ACHN (cell line): ENCODE measurements around the gene EYS.
"Not testable (repeated sequence)": the region's sequence is repeated elsewhere in the genome, so short reads cannot be mapped to it uniquely, and the experiment has no call there.

Experiments
- DNase-seq: peaks from one replicate; pipeline ENCODE4 v3.0.0-alpha.2; 2015
- in situ Hi-C: cut with HindIII; loops from 2 replicates; pipeline ENCODE4 v1.10.0; 2017; ENCODE audit warnings: low sequenced_read_pairs, low pct_ligation_motif_present, low pct_unique_long_range_greater_than_20kb

EYS gene

DNA sequence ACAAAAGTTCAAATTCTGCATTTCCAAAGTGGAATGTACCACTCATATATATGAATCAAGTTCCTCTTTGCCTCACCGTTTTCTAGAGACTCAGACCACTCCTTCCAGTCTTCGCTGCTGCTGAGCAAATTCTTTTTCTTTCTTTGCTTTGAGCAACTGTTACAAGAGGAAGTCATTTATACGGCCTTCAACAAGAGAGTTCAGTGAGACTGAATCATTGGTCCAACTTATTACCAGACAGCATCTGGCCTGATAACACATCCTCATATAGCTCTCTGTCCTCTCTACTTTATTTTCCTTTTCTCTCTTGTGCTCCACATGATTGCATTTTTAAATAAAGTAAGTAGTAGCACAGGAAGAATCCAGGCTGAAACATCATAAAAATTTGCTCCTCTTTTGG lies 1418.7 kb downstream of the EYS start:
- DNase-seq: no peak
- in situ Hi-C loops: no loop called here

DNA sequence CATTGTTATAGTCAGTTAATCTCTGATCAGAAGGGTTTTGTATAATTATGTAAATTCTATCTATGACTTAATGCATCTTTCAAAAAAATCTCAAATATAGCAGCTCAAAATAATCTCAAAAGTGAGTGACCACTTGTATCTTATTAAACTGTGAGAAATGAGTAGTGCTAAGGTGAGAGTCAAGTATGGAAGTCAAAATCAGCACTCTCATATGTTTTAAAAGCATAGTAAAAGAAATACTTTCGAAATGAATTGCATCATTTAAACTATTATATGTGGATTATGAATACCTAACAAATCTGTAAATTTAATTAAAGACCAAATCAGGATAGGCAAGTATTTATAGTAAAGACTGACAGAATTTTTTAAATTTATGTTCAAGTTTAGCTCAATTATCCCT lies 1425.9 kb downstream of the EYS start:
- DNase-seq: no peak
- in situ Hi-C loops: no loop called here

DNA sequence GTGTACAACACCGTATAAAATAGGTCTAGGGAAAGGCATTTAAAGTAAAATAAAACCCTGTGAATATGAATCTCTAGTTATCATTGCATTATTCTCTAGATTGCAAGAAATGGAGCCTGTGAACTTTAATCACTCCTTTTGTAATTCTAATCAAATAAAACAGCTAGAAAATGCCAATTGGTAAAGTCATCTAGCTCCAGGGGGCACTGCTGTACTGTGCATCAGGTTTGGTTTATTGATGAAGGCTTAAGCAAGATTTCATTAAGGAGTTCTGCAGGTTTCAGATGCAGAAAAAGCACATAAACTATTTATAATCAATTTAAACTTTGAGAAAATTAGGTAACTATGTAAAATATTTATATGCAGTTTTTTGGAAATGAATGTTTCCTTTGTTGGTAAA lies 1426.5 kb downstream of the EYS start:
- in situ Hi-C loops: no loop called here
- peak; percentile 35 for DNase-seq

DNA sequence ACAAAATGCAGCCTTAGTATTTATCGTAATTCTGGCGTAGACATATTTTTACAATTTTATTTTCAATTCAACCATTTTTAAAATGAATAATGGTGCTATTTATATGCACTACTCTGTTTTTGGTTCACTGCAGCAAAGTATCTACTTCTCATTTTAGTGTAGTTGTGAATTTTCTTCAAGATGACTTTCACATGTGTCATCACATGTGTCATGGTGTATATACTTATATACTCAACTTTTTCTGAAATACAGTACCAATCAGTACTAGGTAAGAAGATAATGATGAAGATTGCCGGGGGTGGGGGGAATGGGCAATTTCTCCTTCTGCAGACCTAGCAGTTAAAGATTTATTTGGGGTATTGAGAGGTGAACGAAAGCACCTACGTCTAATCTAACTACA lies 1436.9 kb downstream of the EYS start:
- DNase-seq: no peak
- in situ Hi-C loops: no loop called here

DNA sequence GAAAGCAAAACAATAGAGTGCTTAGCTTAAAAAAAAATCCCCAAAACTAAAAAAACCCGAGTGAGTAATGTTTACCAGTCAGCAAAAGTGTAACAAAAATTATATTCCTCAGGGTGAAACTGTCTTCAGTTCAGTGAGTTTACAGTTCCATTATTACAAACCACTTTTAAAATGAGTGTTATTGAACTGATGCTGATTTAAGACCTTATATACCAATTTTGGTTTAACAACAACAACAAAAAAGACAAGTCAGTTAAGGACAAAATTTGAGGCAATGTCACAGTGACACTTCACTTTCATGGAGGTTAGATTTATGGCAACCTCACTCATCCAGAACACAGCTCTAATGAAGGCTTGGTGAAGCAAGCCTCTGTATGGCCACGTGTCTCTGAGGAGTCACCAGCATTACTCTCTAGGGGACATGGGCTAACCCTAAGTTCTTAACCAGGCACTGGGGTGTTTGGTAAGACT lies 1440.6 kb downstream of the EYS start:
- in situ Hi-C loops: no loop called here
- no peak for DNase-seq

DNA sequence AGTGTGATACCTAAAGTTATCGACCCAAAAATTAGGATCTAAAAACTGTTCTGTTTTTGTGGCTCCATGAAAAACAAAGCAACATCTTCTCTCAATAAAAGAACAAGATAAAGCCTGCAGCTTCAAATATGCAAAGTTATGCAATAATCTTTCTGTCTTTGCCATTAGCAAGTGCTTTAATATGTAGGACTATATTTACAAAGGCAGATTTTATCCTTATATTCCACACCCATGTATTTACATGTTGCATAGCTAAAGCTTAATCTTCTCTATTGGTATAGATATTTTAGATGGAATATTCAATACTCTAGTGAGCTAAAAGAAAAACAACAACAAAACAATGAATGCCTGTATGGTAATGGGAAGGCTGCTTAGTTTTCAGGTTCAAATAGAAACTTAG lies 1443.2 kb downstream of the EYS start:
- in situ Hi-C loops: no loop called here
- no peak for DNase-seq

DNA sequence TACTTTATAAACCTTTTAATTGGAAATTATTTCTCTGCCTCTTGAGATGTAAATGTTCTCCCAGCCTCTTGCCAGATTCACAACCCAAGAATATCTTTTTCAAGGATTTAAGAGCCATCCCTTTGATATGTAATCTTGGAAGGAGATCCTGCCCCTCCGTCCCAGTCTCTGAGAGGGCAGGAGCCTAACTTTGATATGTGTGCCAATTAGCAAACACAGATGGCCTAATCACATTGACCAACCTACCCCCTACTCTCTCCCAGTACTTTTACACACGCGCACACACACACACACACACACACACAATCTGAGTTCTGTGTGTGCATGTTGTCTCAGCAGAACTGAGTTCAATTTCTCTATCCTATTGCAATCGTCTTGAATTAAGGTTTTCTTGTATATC lies 1447.7 kb downstream of the EYS start:
- in situ Hi-C loops: no loop called here
- no peak for DNase-seq

DNA sequence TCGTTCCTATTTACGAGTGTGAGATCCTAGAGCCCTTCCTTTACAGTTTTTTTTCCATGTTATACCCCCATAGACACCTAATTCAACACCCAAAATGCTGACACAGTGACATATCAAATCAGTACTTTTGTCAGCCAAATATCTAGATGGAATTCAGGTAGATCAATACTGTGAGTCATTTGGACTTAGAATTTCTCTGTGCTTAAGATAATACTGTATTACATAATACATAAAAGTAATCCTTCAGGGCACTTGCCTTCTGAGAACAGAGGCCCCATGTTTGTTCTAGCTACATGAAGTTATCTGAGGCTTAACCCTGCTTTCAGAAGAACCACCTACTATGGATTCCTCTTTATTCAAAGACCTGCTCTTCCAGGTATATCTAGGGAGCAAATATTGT lies 1448.3 kb downstream of the EYS start:
- in situ Hi-C loops: no loop called here
- DNase-seq: no peak

DNA sequence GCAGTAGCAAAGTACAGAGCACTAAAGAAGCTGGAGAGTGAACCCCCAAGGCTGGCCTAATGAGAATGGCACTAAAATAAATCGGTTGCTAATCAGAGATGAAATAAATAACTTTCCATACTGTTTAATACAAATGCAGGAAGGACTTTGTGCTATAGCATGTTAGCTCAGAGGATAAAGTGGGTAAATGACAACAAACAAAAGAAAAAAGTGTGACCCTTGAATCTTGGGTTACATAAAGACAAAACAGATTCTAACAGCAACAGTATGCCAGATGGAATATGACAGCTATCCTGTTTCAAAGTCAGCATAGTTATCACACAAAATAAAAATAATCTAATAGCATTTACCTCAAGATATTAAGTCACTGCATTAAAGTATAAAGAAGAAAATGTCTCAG lies 1448.7 kb downstream of the EYS start:
- DNase-seq: no peak

DNA sequence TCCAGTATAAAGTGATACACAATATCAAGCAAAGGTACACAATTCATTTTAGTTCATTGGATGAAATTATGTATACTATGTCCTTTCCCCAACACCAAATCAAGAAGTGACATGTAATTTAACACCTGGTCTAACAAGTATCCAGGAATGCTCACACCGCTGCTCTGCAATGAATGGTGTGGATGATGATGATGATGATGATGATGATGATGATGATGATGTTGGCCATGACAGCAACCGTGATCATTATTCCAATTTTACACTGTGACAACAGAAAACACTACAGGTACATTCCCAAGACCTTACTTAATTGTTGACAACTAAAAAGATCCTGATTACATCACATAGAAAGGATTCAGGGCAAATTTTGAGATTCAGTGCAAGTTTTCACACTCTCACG lies 1449.4 kb downstream of the EYS start:
- DNase-seq: no peak
- in situ Hi-C loops: no loop called here

More for the DNA sequence above, 1448.7 kb downstream of the EYS start:
- in situ Hi-C loops: no loop called here

DNA sequence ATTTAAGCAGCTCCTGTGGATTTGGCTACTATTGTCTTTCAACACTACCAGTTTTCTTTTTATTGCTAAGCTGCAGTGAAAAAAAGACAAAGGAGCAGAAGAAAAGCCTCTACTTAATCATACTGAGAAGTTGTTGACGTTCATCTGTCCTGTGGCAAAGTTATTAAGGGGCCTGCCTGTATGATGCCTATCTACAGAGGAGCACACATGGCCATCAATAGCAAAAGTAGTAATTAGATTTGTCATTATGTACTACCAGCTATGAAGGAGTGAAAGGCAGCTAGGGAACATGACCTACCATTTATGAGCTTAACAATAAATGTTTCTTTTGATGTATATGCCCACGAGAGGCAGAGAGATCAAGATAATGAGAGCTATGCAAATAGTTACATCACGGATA lies 1450.5 kb downstream of the EYS start:
- no peak for DNase-seq
- in situ Hi-C loops: no loop called here

DNA sequence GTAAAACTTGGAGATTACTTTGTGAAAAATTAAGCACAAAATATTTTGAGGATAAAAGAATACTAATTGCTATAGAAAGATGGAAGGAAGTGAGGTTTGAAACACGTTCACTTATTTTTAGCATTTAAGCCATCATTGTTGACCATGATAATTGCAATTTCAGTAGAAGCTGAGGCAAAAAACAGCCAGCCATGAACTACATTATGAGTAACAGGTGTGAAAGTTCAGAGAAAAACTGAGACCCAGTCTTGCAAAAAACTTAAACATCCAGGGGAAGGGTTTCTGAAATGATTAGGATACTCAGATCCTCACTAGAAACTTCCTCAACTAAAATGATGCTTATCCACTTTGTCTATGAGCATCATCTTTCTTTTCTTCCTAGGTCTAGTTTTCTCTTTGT lies 1452.0 kb downstream of the EYS start:
- in situ Hi-C loops: no loop called here
- no peak for DNase-seq

DNA sequence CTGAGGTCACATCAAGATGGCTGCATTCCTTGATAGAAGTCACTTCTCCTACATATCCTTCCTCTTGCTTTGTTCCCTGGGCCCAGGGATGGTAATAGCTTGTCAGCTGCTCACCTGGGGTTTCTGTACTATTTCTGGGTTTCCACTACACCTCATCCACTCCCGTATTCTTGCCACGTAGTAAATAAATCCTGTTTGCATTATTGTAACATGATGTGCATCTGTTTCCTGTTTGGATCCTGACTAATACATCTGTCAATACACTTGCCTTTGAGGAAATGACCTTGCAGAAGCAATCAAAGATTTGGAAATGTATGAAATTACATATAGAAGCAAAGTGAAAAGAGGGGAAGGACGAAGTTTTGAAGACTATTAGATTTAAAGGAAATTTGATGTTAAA lies 1452.5 kb downstream of the EYS start:
- no peak for DNase-seq
- in situ Hi-C loops: no loop called here

DNA sequence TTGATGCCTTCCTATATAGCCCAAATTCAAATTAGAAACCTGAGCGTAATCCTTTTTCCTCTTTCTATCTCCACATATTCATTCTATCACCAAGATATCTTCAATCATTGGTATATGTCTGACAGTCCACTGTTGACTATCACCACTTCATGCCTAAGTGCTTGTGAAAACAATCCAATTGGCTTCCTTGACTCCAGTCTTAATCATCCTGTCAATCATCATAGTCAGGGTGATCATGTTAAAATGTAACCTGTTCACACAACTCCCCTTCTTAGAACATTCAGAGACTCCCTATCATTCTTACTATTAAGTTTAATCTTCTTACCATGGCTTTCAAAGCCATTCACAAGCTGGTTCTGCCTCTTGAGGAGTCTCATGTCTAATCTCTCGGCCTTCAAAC lies 1454.8 kb downstream of the EYS start:
- peak; percentile 3 for DNase-seq
- in situ Hi-C loops: no loop called here

DNA sequence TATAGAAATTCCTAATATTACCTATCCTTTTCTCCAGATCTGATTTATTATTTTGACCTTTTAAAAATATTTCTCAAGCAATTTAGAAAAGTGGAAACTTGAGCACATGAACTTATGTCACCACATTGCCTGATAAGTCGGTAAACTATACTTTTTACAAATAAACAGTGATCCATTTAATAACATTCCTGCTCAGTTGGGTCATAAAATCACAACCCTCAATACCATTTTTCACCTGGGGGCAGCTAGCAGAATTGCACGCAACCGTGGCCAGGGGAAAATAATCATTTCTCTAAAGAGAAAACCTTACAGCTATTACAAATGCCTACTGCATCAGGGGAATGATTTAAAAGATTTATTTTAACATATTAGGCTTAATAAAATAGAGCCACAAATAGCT lies 1456.9 kb downstream of the EYS start:
- DNase-seq: no peak
- in situ Hi-C loops: no loop called here

DNA sequence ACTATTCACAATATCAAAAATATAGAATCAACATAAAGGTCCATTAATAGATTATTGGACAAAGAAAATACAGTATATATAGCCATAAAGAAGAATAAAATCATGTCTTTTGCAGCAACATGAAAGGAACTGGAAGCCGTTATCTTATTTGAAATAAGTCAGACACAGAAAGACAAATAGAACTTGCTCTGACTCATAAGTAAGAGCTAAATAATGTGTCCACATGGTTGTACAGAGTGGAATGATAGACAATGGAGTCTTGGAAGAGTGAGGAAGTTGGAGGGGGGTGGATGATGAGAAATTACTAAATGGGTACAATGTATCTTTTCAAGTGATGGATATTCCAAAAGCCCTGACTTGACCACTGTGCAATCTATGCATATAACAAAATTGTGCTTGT lies 1457.9 kb downstream of the EYS start:
- in situ Hi-C loops: no loop called here
- DNase-seq: no peak

DNA sequence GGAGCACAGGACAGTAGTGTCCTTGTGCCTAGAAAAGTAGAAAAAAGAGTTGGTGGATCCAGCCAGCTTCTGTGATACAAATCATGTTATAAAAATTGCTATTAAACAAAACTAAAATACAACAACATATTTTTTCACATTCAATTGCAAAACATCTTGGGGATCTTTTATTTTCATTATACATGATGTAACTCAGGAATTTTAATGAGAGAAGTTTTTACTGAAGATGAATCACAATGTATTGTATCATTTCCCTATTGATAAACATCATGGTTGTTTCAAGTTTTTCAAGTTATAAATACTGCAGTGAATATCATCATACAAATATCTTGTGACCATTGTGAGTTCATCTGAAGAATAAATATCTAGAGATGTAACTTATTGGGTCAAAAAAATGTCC lies 1463.4 kb downstream of the EYS start:
- in situ Hi-C loops: no loop called here

DNA sequence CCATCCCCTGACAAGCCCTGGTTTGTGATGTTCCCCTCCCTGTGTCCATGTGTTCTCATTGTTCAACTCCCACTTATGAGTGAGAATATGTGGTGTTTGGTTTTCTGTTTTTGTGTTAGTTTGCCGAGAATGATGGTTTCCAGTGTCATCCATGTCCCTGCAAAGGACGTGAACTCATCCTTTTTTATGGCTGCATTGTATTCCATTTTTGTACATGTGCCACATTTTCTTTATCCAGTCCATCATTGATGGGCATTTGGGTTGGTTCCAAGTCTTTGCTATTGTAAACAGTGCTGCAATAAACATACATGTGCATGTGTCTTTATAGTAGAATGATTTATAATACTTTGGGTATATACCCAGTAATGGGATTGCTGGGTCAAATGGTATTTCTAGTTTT lies 1468.1 kb downstream of the EYS start:
- DNase-seq, in situ Hi-C loops: not testable (repeated sequence)

More for the DNA sequence above, 1463.4 kb downstream of the EYS start:
- no peak for DNase-seq

DNA sequence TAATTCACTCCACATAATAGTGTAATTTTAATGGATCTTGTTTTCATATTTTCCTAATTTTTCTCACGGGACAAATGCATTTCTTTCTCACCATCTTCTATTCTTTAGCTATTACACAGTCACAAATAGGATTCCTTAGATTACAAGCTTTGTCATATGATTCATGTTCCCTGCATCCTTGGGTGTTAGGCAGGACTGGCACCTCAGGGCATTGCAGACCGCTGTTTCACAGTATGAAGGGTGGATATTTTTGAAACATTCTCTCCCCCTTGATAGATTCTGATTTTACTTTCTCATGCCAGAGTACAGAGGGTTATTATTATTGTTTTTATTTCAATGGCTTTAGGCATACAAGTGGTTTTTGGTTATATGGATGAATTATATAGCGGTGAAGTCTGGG lies 1469.0 kb downstream of the EYS start:
- in situ Hi-C loops: no loop called here
- no peak for DNase-seq

DNA sequence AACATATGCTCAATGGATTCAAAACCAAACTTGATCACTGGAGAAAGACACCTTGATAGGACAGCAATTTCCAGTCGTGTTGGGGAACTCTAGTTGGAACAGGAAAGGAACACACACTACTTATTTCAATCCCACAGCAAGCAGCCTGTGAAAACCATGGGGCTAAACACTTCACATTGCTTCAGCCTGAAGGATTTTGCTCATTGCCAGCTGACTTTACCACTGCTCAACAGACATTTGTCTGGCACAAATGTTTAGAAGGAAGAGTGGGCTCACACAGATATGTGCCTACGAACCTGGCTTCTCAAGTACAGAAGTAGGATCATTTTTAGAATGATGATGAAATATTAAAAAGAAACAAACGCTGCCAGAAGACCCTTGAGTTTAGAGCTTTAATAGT lies 1473.3 kb downstream of the EYS start:
- in situ Hi-C loops: no loop called here
- no peak for DNase-seq

DNA sequence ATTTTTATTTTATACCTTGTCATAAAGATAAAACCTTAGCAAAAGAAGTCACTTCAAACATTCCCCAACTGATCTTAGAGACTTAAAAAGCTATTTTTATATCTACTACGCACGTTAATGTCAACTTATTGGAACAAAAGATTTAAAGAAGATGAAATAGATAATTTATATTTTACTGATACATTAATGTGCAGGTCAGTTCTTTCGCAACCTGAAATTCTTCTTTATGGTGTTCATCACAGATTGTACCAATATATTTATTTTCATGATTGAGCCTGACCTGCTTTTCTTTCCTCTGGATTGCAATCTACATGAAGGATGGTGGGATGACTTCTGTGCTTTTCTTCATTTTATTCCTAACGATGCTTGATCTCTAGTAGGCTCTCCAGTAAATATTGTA lies 1475.1 kb downstream of the EYS start:
- in situ Hi-C loops: no loop called here
- DNase-seq: no peak
